Bronchial epithelial cell (primary cell): Measurements from ENCODE around the gene NATD1. TPM values are rescaled to one million over a fixed set of nuclear protein-coding genes. Genes with fewer than 3 reads are reported as not detected.
"Not testable (repeated sequence)": the region's sequence is repeated elsewhere in the genome, so short reads cannot be mapped to it uniquely, and the experiment has no call there.

Source experiments
- DNase-seq: peaks from one replicate; pipeline ENCODE4 v3.0.0-alpha.2; 2010; ENCODE audit warnings: low read depth
- FAIRE-seq: peaks from 2 replicates; lab custom pipeline; 2011; peaks lifted over from hg19 to GRCh38; lab: Jason Lieb, UNC
- H3K27me3 ChIP-seq: 2 replicates; pipeline ENCODE4 v1.5.1; 2011; ENCODE audit warnings: low read length; ENCODE audit not compliant: control insufficient read depth, insufficient read depth
- H3K36me3 ChIP-seq: 2 replicates; pipeline ENCODE4 v1.5.1; 2011; ENCODE audit warnings: low read length; ENCODE audit not compliant: control insufficient read depth, insufficient read depth
- H3K4me3 ChIP-seq: 2 replicates; pipeline ENCODE4 v1.5.1; 2011; ENCODE audit warnings: mild to moderate bottlenecking, low read depth, low read length, control low read depth
- total RNA-seq: library from RNA; depleted of rRNA; stranded (reverse); fragments of >200 nt; gene quantifications from 2 replicates; pipeline ENCODE4 v1.2.1, GENCODE V29; 2014
- TF ChIP-seq, protein P1 (sequence below): IDR thresholded peaks from 2 replicates; pipeline ENCODE4 v1.5.1; 2011; ENCODE audit warnings: mild to moderate bottlenecking, moderate library complexity, low read length, control low read depth, inconsistent platforms; ENCODE audit not compliant: insufficient read depth, severe bottlenecking

NATD1 gene
- total RNA-seq, 1 donor from 2014 or later: 0.53 TPM

DNA sequence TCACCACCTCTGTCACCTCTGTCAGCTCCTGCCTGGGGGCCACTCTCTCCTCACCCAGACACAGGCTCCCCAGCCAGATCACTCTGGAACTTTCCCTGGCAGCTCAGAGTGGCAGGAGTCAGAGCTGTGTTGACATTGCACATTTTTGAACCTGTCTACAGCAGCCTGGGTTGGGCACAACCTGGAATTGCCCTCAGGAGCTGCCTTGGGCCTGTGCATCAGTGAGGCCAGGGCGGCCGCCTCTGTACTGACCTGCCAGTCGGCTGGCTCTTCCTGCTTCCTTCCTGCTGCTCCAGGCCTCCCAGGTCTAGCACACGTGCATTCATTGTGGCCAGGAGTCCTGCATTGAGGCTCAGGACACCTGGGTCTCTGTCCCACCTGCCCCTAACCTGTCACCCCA is 25.1 kb downstream of the NATD1 start:
- TF ChIP-seq, protein P1, sequence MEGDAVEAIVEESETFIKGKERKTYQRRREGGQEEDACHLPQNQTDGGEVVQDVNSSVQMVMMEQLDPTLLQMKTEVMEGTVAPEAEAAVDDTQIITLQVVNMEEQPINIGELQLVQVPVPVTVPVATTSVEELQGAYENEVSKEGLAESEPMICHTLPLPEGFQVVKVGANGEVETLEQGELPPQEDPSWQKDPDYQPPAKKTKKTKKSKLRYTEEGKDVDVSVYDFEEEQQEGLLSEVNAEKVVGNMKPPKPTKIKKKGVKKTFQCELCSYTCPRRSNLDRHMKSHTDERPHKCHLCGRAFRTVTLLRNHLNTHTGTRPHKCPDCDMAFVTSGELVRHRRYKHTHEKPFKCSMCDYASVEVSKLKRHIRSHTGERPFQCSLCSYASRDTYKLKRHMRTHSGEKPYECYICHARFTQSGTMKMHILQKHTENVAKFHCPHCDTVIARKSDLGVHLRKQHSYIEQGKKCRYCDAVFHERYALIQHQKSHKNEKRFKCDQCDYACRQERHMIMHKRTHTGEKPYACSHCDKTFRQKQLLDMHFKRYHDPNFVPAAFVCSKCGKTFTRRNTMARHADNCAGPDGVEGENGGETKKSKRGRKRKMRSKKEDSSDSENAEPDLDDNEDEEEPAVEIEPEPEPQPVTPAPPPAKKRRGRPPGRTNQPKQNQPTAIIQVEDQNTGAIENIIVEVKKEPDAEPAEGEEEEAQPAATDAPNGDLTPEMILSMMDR: no peak
- no peaks in the 10 kb centered on the region for H3K27me3 ChIP-seq
- no peak overlapping the region for H3K4me3 ChIP-seq
- no peaks in the 10 kb centered on the region for H3K36me3 ChIP-seq
- FAIRE-seq (no peak), DNase-seq (no peak)

DNA sequence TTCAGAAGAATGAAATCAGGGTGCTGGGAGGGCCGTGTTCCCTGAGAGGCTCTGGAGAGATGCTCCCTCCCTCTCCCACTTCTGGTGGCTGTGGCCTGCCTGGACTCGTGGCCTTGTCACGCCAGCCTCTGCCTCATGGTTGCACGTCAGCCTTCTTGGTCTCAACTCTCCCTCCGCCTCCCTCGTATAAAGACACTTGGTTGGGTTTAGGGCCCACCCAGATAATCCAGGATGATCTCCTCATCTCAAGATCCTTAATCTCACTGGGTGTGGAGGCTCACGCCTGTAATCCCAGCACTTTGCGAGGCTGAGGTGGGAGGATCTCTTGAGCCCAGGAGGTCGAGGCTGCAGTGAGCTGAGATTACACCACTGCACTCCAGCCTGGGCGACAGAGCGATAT is 25.9 kb downstream of the NATD1 start:
- H3K36me3 ChIP-seq, DNase-seq, FAIRE-seq, H3K27me3 ChIP-seq, H3K4me3 ChIP-seq: not testable (repeated sequence)

DNA sequence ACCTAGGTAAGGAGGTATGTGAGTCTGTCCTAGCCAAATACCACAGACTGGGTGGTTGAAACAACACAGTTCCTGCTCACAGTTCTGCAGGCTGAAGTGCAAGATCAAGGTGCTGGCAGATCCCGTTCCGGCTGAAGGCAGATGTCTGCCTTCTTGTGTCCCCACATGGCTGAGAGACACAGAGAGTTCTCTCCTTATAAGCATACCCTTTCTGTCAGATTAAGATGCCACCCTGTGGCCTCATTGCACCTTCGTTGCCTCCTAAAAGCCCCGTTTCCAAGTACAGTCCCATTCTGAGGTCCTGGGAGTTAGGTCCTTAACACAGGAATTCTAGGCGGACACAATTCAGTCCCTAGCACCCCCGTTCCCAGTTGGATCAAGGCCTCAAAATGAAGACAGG is 30.1 kb downstream of the NATD1 start:
- TF ChIP-seq, protein P1: no peak
- Histone ChIP-seq H3K27me3 (no peaks in the 10 kb centered on the region), H3K4me3 (no peak overlapping the region), H3K36me3 (peaks cover 2% of the 10 kb centered on the region)
- FAIRE-seq (no peak), DNase-seq (no peak)

DNA sequence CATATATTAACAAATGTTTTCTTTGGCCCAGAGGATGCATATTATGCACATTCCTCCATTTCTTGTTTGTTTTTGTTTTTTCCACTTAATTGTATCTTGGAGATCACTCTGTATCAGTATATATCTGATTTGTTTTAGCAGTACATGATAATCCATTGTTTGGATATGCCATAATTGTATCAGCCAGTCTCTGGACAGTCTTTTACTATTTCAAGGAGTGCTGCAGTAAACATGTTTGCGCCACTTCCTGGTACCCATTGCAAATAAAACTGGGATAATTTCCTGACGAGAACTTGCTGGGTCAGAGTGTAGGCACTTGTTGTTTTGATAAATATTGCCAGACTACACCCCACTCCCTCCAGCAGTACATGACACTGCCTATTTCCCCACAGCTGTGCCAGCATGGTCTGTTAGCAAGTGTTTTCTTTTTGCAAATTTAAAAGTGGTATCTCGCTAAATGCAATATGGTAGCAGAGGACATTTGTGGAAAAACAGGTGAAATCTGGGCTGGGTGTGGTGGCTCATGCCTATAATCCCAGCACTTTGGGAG is 34.3 kb downstream of the NATD1 start:
- DNase-seq (no peak), FAIRE-seq (no peak)
- H3K4me3 ChIP-seq: no peak overlapping the region
- H3K27me3 ChIP-seq: no peaks in the 10 kb centered on the region
- H3K36me3 ChIP-seq: peaks cover 3% of the 10 kb centered on the region
- TF ChIP-seq, protein P1: no peak

DNA sequence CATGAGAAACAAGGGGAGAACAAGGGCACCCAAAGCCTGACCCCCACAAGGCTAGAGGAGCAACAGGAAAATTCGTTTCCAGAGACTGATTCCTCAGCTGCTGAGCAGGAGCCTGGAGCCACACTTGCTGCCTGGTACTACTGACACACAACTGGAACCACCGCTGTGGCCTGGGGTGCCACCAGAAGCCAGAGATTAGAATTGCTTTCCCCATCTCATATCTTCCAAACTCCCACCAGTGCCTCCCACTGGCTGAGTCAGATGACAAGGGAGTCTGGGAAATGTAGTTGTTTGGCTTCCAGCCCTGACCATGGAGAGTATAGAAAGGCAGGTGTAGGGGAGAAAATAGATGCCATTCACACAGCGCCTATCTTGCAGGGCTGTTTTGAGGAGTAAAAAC is 35.1 kb downstream of the NATD1 start:
- Histone ChIP-seq H3K27me3 (no peaks in the 10 kb centered on the region), H3K36me3 (peaks cover 3% of the 10 kb centered on the region), H3K4me3 (no peak overlapping the region)
- TF ChIP-seq, protein P1: no peak
- DNase-seq (no peak), FAIRE-seq (no peak)

DNA sequence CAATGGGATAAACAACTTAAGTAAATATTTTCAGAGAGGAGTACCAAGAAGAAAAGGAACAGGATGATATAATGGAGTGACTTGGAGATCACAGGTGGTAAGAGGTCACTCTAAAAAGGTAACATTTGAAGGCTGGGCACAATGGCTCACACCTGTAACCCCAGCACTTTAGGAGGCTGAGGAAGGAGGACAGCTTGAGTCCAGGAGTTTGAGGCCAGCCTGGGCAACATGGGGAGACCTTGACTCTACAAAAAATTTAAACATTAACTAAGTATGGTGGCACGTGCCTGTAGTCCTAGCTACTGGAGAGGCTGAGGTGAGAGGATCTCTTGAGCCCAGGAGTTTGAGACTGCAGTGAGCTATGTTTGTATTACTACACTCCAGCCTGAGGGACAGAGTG is 35.9 kb downstream of the NATD1 start:
- H3K36me3 ChIP-seq: peaks cover 3% of the 10 kb centered on the region
- DNase-seq (no peak), FAIRE-seq (no peak)

More for the DNA sequence above, 35.9 kb downstream of the NATD1 start:
- H3K27me3 ChIP-seq: no peaks in the 10 kb centered on the region
- TF ChIP-seq, protein P1: no peak
- no peak overlapping the region for H3K4me3 ChIP-seq
